HepG2 (cell line): Measurements from ENCODE around the gene HECTD3.

Experiments used
- CBX5 ChIP-seq: sonication (generic); formaldehyde crosslinking; IDR thresholded peaks from 2 replicates; pipeline ENCODE4 v1.4.0; 2020; ENCODE audit warnings: missing genetic modification reagents, borderline replicate concordance
- CTCF ChIP-seq: sonication (generic); formaldehyde crosslinking; IDR thresholded peaks from 2 replicates; pipeline ENCODE4 v1.5.0; 2020; ENCODE audit warnings: mild to moderate bottlenecking, missing genetic modification reagents, moderate library complexity
- DMAP1 ChIP-seq: IDR thresholded peaks from 2 replicates; pipeline ENCODE4 v1.6.1; 2016
- HNF4A ChIP-seq: sonication (generic); formaldehyde crosslinking; IDR thresholded peaks from 2 replicates; pipeline ENCODE4 v1.4.0; 2020; ENCODE audit warnings: missing genetic modification reagents
- HOXA9 ChIP-seq: sonication (generic); formaldehyde crosslinking; IDR thresholded peaks from 2 replicates; pipeline ENCODE4 v1.8.1; 2022; ENCODE audit warnings: missing genetic modification reagents, mild to moderate bottlenecking, moderate library complexity, borderline replicate concordance
- KDM1A ChIP-seq: IDR thresholded peaks from 2 replicates; pipeline ENCODE4 v1.6.1; 2016; ENCODE audit warnings: missing compliant biosample characterization
- NR2F6 ChIP-seq, 2 experiments: IDR thresholded peaks; 2 replicates each; pipeline ENCODE4 v1.6.1; 2016; ENCODE audit warnings: antibody characterized with exemption in 1 of 2, mild to moderate bottlenecking in 1 of 2
- POLR2A ChIP-seq, 2 experiments: IDR thresholded peaks; 2 replicates each; pipeline ENCODE4 v1.6.1; 2011; ENCODE audit warnings: low read depth in 2 of 2, low read length in 2 of 2, mild to moderate bottlenecking in 1 of 2, moderate library complexity in 1 of 2; ENCODE audit not compliant: insufficient read depth in 1 of 2
- POLR2AphosphoS5 ChIP-seq: IDR thresholded peaks from 2 replicates; pipeline ENCODE4 v1.6.1; 2012; ENCODE audit warnings: low read depth, low read length
- SMC3 ChIP-seq: IDR thresholded peaks from 2 replicates; pipeline ENCODE4 v1.6.1; 2011; ENCODE audit warnings: low read length, improper control_type of control experiment
- ZNF546 ChIP-seq: sonication (generic); formaldehyde crosslinking; conservative IDR thresholded peaks from 2 replicates; pipeline ENCODE4 v1.8.1; 2023; ENCODE audit warnings: mild to moderate bottlenecking, missing genetic modification reagents

GRCh38 chr1:45037456-45037855 is 26.3 kb upstream of the HECTD3 start:
- TF ChIP-seq POLR2AphosphoS5, result no peak
- TF ChIP-seq NR2F6 (IDR thresholded peaks at IDR 0.05), result no peak
- TF ChIP-seq NR2F6 (CRISPR knock-in tag; IDR thresholded peaks at IDR 0.05), result no peak
- no peak for TF ChIP-seq CBX5 (CRISPR knock-in tag)
- no peak for TF ChIP-seq ZNF546
- TF ChIP-seq POLR2A (IDR thresholded peaks at IDR 0.05; ENCODE audit: insufficient read depth in 1 of 2, low read depth in 2 of 2, low read length in 2 of 2), result no peak
- no peak for TF ChIP-seq KDM1A
- TF ChIP-seq CTCF (CRISPR knock-in tag), result no peak
- no peak for TF ChIP-seq DMAP1 (CRISPR knock-in tag)
- TF ChIP-seq HNF4A, result no peak
- TF ChIP-seq HOXA9 (CRISPR knock-in tag), result no peak
- no peak for TF ChIP-seq SMC3
